H9 (cell line): ENCODE data around the gene TMEFF2. TPM values are rescaled to one million over a fixed set of nuclear protein-coding genes. Genes with fewer than 3 reads are reported as not detected.
A peak's percentile ranks its signal among the peaks of the same experiment; 100 is the strongest.

Experiments used
- DNase-seq: peaks from one replicate; pipeline ENCODE4 v3.0.0-alpha.2; 2017
- H2AFZ ChIP-seq: one replicate; pipeline ENCODE4 v1.6.1; 2013; ENCODE audit warnings: mild to moderate bottlenecking, low read length, control low read depth, moderate library complexity
- H2AK5ac ChIP-seq: 2 replicates; pipeline ENCODE4 v1.6.1; 2013; ENCODE audit warnings: low read length, control low read depth, mixed read lengths; ENCODE audit not compliant: insufficient read length
- H2BK120ac ChIP-seq: one replicate; pipeline ENCODE4 v1.6.1; 2013; ENCODE audit warnings: low read depth, mild to moderate bottlenecking, low read length, control low read depth, inconsistent platforms; ENCODE audit not compliant: poor library complexity, severe bottlenecking
- H2BK12ac ChIP-seq: 2 replicates; pipeline ENCODE4 v1.6.1; 2013; ENCODE audit warnings: low read length, control low read depth, mixed read lengths, low read depth; ENCODE audit not compliant: insufficient read length
- H2BK15ac ChIP-seq: 2 replicates; pipeline ENCODE4 v1.6.1; 2013; ENCODE audit warnings: low read depth, low read length, control low read depth
- H2BK20ac ChIP-seq: one replicate; pipeline ENCODE4 v1.6.1; 2013; ENCODE audit warnings: low read depth, mild to moderate bottlenecking, low read length, control low read depth, inconsistent platforms; ENCODE audit not compliant: poor library complexity, severe bottlenecking
- H2BK5ac ChIP-seq: 2 replicates; pipeline ENCODE4 v1.6.1; 2013; ENCODE audit warnings: low read length, control low read depth, mixed read lengths; ENCODE audit not compliant: insufficient read length
- H3K14ac ChIP-seq: 2 replicates; pipeline ENCODE4 v1.6.1; 2013; ENCODE audit warnings: low read length, control low read depth; ENCODE audit not compliant: insufficient read depth
- H3K18ac ChIP-seq: 2 replicates; pipeline ENCODE4 v1.6.1; 2013; ENCODE audit warnings: low read depth, mild to moderate bottlenecking, mixed read lengths, low read length, control low read depth; ENCODE audit not compliant: insufficient read length
- H3K23ac ChIP-seq: 2 replicates; pipeline ENCODE4 v1.6.1; 2013; ENCODE audit warnings: low read length, control low read depth, mixed read lengths, low read depth; ENCODE audit not compliant: insufficient read length
- H3K23me2 ChIP-seq: 2 replicates; pipeline ENCODE4 v1.6.1; 2013; ENCODE audit warnings: low read depth, mild to moderate bottlenecking, mixed read lengths, low read length, control low read depth; ENCODE audit not compliant: insufficient read length, poor library complexity, severe bottlenecking
- H3K27ac ChIP-seq: 2 replicates; pipeline ENCODE4 v1.5.1; 2013; ENCODE audit warnings: low read length, control low read depth, mixed read lengths, low read depth; ENCODE audit not compliant: insufficient read length
- H3K27me3 ChIP-seq: 2 replicates; pipeline ENCODE4 v1.6.1; 2013; ENCODE audit warnings: low read length, control low read depth, inconsistent platforms; ENCODE audit not compliant: insufficient read depth
- H3K4ac ChIP-seq: 2 replicates; pipeline ENCODE4 v1.6.1; 2013; ENCODE audit warnings: low read depth, mild to moderate bottlenecking, control low read depth, inconsistent platforms, low read length, moderate library complexity
- H3K4me1 ChIP-seq: 2 replicates; pipeline ENCODE4 v1.6.1; 2013; ENCODE audit warnings: low read length, control low read depth, inconsistent platforms; ENCODE audit not compliant: insufficient read depth
- H3K4me2 ChIP-seq: 2 replicates; pipeline ENCODE4 v1.6.1; 2013; ENCODE audit warnings: low read length, control low read depth, mixed read lengths; ENCODE audit not compliant: insufficient read length, insufficient read depth
- H3K56ac ChIP-seq: 2 replicates; pipeline ENCODE4 v1.6.1; 2013; ENCODE audit warnings: low read depth, mild to moderate bottlenecking, mixed read lengths, low read length, control low read depth; ENCODE audit not compliant: insufficient read length
- H3K79me1 ChIP-seq: 2 replicates; pipeline ENCODE4 v1.6.1; 2013; ENCODE audit warnings: low read depth, mild to moderate bottlenecking, moderate library complexity, low read length, control low read depth, inconsistent platforms; ENCODE audit not compliant: insufficient read depth, poor library complexity, severe bottlenecking
- H3K79me2 ChIP-seq: 2 replicates; pipeline ENCODE4 v1.6.1; 2013; ENCODE audit warnings: low read length, control low read depth, inconsistent platforms; ENCODE audit not compliant: insufficient read depth
- H3K9ac ChIP-seq: 2 replicates; pipeline ENCODE4 v1.6.1; 2013; ENCODE audit warnings: low read length, control low read depth, mixed read lengths; ENCODE audit not compliant: insufficient read length; ENCODE audit errors: extremely low read depth
- H3K9me3 ChIP-seq: one replicate; pipeline ENCODE4 v1.6.1; 2013; ENCODE audit warnings: low read depth, low read length, inconsistent platforms; ENCODE audit not compliant: control insufficient read depth
- H3T11ph ChIP-seq: one replicate; pipeline ENCODE4 v1.6.1; 2013; ENCODE audit warnings: mild to moderate bottlenecking, low read length, control low read depth, inconsistent platforms
- H4K20me1 ChIP-seq: one replicate; pipeline ENCODE4 v1.6.1; 2013; ENCODE audit not compliant: control insufficient read depth, insufficient read length, insufficient read depth
- H4K5ac ChIP-seq: 2 replicates; pipeline ENCODE4 v1.6.1; 2013; ENCODE audit warnings: low read depth, mild to moderate bottlenecking, mixed read lengths, low read length, control low read depth; ENCODE audit not compliant: insufficient read length
- H4K8ac ChIP-seq: replicated peaks from 2 replicates; pipeline ENCODE4 v1.6.1; 2013; ENCODE audit warnings: low read length, control low read depth, mixed read lengths, low read depth; ENCODE audit not compliant: insufficient read length
- H4K91ac ChIP-seq: 2 replicates; pipeline ENCODE4 v1.6.1; 2013; ENCODE audit warnings: low read depth, mild to moderate bottlenecking, moderate library complexity, mixed read lengths, low read length, control low read depth; ENCODE audit not compliant: insufficient read length
- H3K27ac Mint-ChIP-seq, 3 experiments: 2 replicates in 2 of 3; 3 replicates in 1 of 3; pipeline ENCODE4 v1.8.0; 2020 to 2021; ENCODE audit warnings: mixed read lengths in 3 of 3, mild to moderate bottlenecking in 1 of 3, moderate library complexity in 1 of 3
- H3K27me3 Mint-ChIP-seq: 2 replicates; pipeline ENCODE4 v1.8.0; 2021; ENCODE audit warnings: low read depth, mild to moderate bottlenecking, moderate library complexity, mixed read lengths
- H3K36me3 Mint-ChIP-seq, 3 experiments: 2 replicates in 2 of 3; 3 replicates in 1 of 3; pipeline ENCODE4 v1.8.0; 2020 to 2021; ENCODE audit warnings: low read depth in 3 of 3, mixed read lengths in 3 of 3; ENCODE audit not compliant: insufficient read depth in 1 of 3
- H3K4me1 Mint-ChIP-seq, 2 experiments: 2 replicates each; pipeline ENCODE4 v1.8.0; 2020; ENCODE audit warnings: mixed read lengths in 2 of 2
- H3K4me3 Mint-ChIP-seq, 2 experiments: 2 replicates in 1 of 2; 3 replicates in 1 of 2; pipeline ENCODE4 v1.8.0; 2020 to 2021; ENCODE audit warnings: mild to moderate bottlenecking in 2 of 2, mixed read lengths in 2 of 2, moderate library complexity in 1 of 2
- H3K9me3 Mint-ChIP-seq, 2 experiments: 2 replicates in 1 of 2; 3 replicates in 1 of 2; pipeline ENCODE4 v1.8.0; 2020; ENCODE audit warnings: mild to moderate bottlenecking in 2 of 2, mixed read lengths in 2 of 2, moderate library complexity in 1 of 2
- CTCF ChIP-seq: fragments of 200-600 bp; sonication (generic); conservative IDR thresholded peaks from 3 replicates; pipeline ENCODE4 v1.8.0; 2021; ENCODE audit warnings: antibody characterized with exemption, mild to moderate bottlenecking
- WGBS: extraction: QIAGEN DNeasy Blood & Tissue Kit; methylation state at CpG from one replicate; pipeline ENCODE4 v1.1.7; 2013; ENCODE audit warnings: missing lambda C conversion rate, low lambda C conversion rate, mixed read lengths; ENCODE audit not compliant: insufficient read length; ENCODE audit errors: extremely low coverage; 5-methylcytosine and 5-hydroxymethylcytosine counted together
- total RNA-seq: library from RNA; stranded (reverse); gene quantifications from 2 replicates; pipeline ENCODE4 v1.2.1, GENCODE V29; 2021

TMEFF2 gene
- total RNA-seq, 1 experiment from 2014 or later: 0.39 TPM

GRCh38 chr2:192162392-192163042 lies 32.2 kb downstream of the TMEFF2 start:
- Histone ChIP-seq H3K4ac (no peak overlapping the region), H4K5ac (no peak overlapping the region), H3K27me3 (no peaks in the 10 kb centered on the region), H2AFZ (no peak overlapping the region), H2BK20ac (no peak overlapping the region), H3K23ac (no peak overlapping the region), H4K91ac (no peak overlapping the region), H2AK5ac (no peak overlapping the region), H2BK5ac (no peak overlapping the region), H2BK12ac (no peak overlapping the region), H3K4me1 (no peaks in the 10 kb centered on the region), H4K8ac (no peak overlapping the region), H3K23me2 (no peaks in the 10 kb centered on the region), H3K79me2 (no peaks in the 10 kb centered on the region), H4K20me1 (no peaks in the 10 kb centered on the region), H3K56ac (no peak overlapping the region), H3K9ac (no peak overlapping the region), H3K18ac (no peak overlapping the region), H3K9me3 (no peaks in the 10 kb centered on the region), H3K27ac (no peak overlapping the region), H3K4me2 (no peak overlapping the region), H3K14ac (no peak overlapping the region), H3T11ph (no peak overlapping the region), H3K79me1 (no peaks in the 10 kb centered on the region), H2BK120ac (no peak overlapping the region), H2BK15ac (no peak overlapping the region)
- Mint-ChIP-seq H3K4me3 (no peak overlapping the region), H3K27me3 (no peaks in the 10 kb centered on the region; the same call in 1 of the 2 replicates), H3K4me1 (peaks cover 0 to 2% of the 10 kb centered on the region in 2 experiments; a peak in 1 of 4 replicates), H3K9me3 (no peaks in the 10 kb centered on the region), H3K27ac (no peak overlapping the region; a peak in 1 of 7 replicates), H3K36me3 (no peaks in the 10 kb centered on the region)
- TF ChIP-seq CTCF: peak; percentile 91
- WGBS: no CpG with 5 or more reads among the region's 4 CpGs
- peak; percentile 39 for DNase-seq
